ENCODE data around the gene ERLEC1. TPM values are rescaled to one million over a fixed set of nuclear protein-coding genes. Genes with fewer than 3 reads are reported as not detected.
A peak's percentile ranks its signal among the peaks of the same experiment; 100 is the strongest.

The ERLEC1 gene
- total RNA-seq, 1 donor, result 95.2 TPM

DNA sequence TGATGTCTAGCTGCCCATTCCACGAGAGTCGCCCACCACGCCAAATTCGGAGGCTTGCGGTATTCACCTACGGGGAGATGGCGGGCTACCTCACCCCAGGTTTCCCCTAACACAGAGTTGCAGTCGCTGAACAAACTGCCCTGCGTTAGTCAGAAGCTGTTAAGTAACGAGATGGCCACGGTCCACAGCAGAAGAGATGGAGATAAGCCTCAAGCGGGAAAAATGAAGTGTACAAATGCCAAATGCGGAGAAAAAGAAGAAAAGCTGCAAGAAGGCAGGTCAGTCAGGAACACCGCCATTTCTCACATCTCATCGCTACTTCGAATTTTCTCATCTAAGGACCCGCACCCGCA, 516 bp upstream of the ERLEC1 start:
- DNase-seq (ENCODE audit: insufficient read length, low spot score, missing footprints), result peak; percentile 72
- H3K79me2 ChIP-seq (ENCODE audit: insufficient read depth, low read length), result peaks cover 99% of the 10 kb centered on the region

DNA sequence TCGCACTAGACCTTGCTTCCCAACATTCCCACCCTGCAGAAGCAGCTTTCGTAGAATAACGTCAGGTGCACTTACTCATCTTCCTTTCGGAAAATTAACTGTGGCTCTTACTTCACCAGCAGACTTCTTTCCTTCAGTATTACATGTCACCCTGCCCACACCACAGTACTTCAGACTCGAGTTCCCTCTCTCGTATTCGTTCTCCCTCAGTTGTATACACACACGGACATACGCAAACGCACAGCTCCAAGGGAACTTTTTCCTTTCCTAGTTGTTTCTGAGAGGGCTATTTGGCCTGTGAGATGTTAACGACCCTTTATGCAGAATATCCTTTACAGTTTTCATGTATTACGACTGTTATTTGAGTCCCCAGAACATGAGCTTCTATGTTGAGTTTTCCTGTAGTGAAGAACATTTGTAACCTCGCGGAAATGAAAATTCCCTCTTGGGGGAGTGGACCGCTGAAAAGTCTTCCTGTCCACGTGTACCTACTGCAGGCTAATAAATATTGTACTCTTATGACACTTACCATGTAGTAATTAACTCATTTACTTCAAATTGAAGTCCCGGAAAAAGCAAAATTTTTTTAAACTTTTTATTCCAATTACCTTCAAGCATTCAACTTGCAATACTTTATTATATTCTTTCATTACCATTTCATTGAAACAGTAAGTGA, 908 bp downstream of the ERLEC1 start:
- H3K36me3 ChIP-seq (ENCODE audit: insufficient read depth, low read length), result no peaks in the 10 kb centered on the region
- H3K4me2 ChIP-seq (ENCODE audit: insufficient read depth, low read length), result peak overlapping the region; percentile 86
- H3K27me3 ChIP-seq (ENCODE audit: insufficient read depth, low read length), result no peaks in the 10 kb centered on the region
- peak overlapping the region; percentile 76 for H3K4me3 ChIP-seq (ENCODE audit: insufficient read depth, low read length)
- peak overlapping the region; percentile 86 for H2AFZ ChIP-seq (ENCODE audit: low read length)
- peaks cover 99% of the 10 kb centered on the region for H3K79me2 ChIP-seq (ENCODE audit: insufficient read depth, low read length)
- peaks cover 22% of the 10 kb centered on the region for H3K4me1 ChIP-seq (ENCODE audit: insufficient read depth, low read length)
- TF ChIP-seq, protein P1, sequence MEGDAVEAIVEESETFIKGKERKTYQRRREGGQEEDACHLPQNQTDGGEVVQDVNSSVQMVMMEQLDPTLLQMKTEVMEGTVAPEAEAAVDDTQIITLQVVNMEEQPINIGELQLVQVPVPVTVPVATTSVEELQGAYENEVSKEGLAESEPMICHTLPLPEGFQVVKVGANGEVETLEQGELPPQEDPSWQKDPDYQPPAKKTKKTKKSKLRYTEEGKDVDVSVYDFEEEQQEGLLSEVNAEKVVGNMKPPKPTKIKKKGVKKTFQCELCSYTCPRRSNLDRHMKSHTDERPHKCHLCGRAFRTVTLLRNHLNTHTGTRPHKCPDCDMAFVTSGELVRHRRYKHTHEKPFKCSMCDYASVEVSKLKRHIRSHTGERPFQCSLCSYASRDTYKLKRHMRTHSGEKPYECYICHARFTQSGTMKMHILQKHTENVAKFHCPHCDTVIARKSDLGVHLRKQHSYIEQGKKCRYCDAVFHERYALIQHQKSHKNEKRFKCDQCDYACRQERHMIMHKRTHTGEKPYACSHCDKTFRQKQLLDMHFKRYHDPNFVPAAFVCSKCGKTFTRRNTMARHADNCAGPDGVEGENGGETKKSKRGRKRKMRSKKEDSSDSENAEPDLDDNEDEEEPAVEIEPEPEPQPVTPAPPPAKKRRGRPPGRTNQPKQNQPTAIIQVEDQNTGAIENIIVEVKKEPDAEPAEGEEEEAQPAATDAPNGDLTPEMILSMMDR (IDR thresholded peaks at IDR 0.05; ENCODE audit: extremely low read depth, low read depth, low read length), result no peak
- peaks cover 14% of the 10 kb centered on the region for H4K20me1 ChIP-seq (ENCODE audit: insufficient read depth, low read length)
- peak; percentile 66 for DNase-seq (ENCODE audit: insufficient read length, low spot score, missing footprints)
- H3K9me3 ChIP-seq (ENCODE audit: low read depth, low read length), result no peaks in the 10 kb centered on the region
- peak overlapping the region; percentile 69 for H3K27ac ChIP-seq (ENCODE audit: low read depth, low read length)

More for the DNA sequence above, 516 bp upstream of the ERLEC1 start:
- Histone ChIP-seq H3K4me3 (ENCODE audit: insufficient read depth, low read length) (peak overlapping the region; percentile 76), H3K4me1 (ENCODE audit: insufficient read depth, low read length) (peaks cover 22% of the 10 kb centered on the region), H4K20me1 (ENCODE audit: insufficient read depth, low read length) (peaks cover 4% of the 10 kb centered on the region), H3K4me2 (ENCODE audit: insufficient read depth, low read length) (peak overlapping the region; percentile 86), H3K27ac (ENCODE audit: low read depth, low read length) (peak overlapping the region; percentile 69), H2AFZ (ENCODE audit: low read length) (peak overlapping the region; percentile 86), H3K36me3 (ENCODE audit: insufficient read depth, low read length) (no peaks in the 10 kb centered on the region), H3K27me3 (ENCODE audit: insufficient read depth, low read length) (no peaks in the 10 kb centered on the region), H3K9me3 (ENCODE audit: low read depth, low read length) (no peaks in the 10 kb centered on the region)
- TF ChIP-seq, protein P1 (IDR thresholded peaks at IDR 0.05; ENCODE audit: extremely low read depth, low read depth, low read length), result no peak

DNA sequence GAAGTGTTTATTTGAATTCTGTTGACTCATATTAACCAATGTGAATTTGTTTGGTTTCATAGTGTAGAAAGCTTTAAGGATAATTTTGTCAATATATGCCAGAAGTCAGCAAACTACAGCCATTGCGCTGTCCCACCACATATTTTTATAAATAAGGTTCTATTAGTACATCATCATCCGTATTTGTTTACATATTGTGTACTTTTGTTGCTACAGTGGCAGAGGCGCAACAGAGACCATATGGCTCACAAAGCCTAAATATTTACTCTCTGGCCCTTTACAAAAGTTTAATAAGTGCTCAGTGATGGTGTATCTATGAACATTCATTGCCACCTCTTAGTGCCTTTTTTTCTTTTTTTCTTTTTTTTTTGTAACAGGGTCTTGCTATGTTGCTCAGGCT, 6.4 kb downstream of the ERLEC1 start:
- TF ChIP-seq, protein P1 (IDR thresholded peaks at IDR 0.05; ENCODE audit: extremely low read depth, low read depth, low read length), result no peak
- no peaks in the 10 kb centered on the region for H3K27me3 ChIP-seq (ENCODE audit: insufficient read depth, low read length)
- no peak overlapping the region for H3K4me3 ChIP-seq (ENCODE audit: insufficient read depth, low read length)
- H3K79me2 ChIP-seq (ENCODE audit: insufficient read depth, low read length), result peaks cover 57% of the 10 kb centered on the region
- no peak overlapping the region for H2AFZ ChIP-seq (ENCODE audit: low read length)
- peaks cover 20% of the 10 kb centered on the region for H4K20me1 ChIP-seq (ENCODE audit: insufficient read depth, low read length)
- H3K27ac ChIP-seq (ENCODE audit: low read depth, low read length), result no peak overlapping the region
- no peaks in the 10 kb centered on the region for H3K9me3 ChIP-seq (ENCODE audit: low read depth, low read length)
- H3K4me1 ChIP-seq (ENCODE audit: insufficient read depth, low read length), result peaks cover 4% of the 10 kb centered on the region
- no peak overlapping the region for H3K4me2 ChIP-seq (ENCODE audit: insufficient read depth, low read length)
- DNase-seq (ENCODE audit: insufficient read length, low spot score, missing footprints), result no peak
- H3K36me3 ChIP-seq (ENCODE audit: insufficient read depth, low read length), result peaks cover 40% of the 10 kb centered on the region

DNA sequence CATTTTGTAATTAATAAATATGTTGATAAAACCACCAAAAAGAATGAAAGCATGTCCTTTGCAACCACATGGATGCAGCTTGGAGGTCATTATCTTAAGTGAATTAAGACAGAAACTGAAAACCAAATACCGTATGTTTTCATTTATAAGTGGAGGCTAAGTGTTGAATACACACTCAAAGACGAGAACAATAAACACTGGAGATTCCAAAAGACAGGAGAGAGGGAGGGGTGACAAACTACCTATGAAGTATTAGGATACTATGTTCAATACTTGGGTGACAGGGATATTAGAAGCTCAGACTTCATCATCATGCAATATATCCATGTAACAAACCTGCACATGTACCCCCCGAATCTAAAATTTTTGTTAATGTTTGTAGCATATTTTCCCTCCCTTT, 7.0 kb downstream of the ERLEC1 start:
- TF ChIP-seq, protein P1 (IDR thresholded peaks at IDR 0.05; ENCODE audit: extremely low read depth, low read depth, low read length), result no peak
- H3K4me1 ChIP-seq (ENCODE audit: insufficient read depth, low read length), result no peaks in the 10 kb centered on the region
- H3K4me2 ChIP-seq (ENCODE audit: insufficient read depth, low read length), result no peak overlapping the region
- no peak overlapping the region for H3K27ac ChIP-seq (ENCODE audit: low read depth, low read length)
- no peak for DNase-seq (ENCODE audit: insufficient read length, low spot score, missing footprints)
- H3K4me3 ChIP-seq (ENCODE audit: insufficient read depth, low read length), result no peak overlapping the region
- peaks cover 44% of the 10 kb centered on the region for H3K36me3 ChIP-seq (ENCODE audit: insufficient read depth, low read length)
- no peaks in the 10 kb centered on the region for H3K9me3 ChIP-seq (ENCODE audit: low read depth, low read length)
- no peaks in the 10 kb centered on the region for H3K27me3 ChIP-seq (ENCODE audit: insufficient read depth, low read length)
- peaks cover 20% of the 10 kb centered on the region for H4K20me1 ChIP-seq (ENCODE audit: insufficient read depth, low read length)
- peaks cover 52% of the 10 kb centered on the region for H3K79me2 ChIP-seq (ENCODE audit: insufficient read depth, low read length)
- H2AFZ ChIP-seq (ENCODE audit: low read length), result no peak overlapping the region

Data from osteoblast (primary cell).